CD4-positive, alpha-beta T cell (primary cell): ENCODE results near the gene SSRP1. TPM values are rescaled to one million over a fixed set of nuclear protein-coding genes. Genes with fewer than 3 reads are reported as not detected.

Source experiments
- ATAC-seq: fragments of 200-7000 bp; cut with Tn5 transposase; one replicate; pipeline ENCODE4 v1.10.0; 2022; ENCODE audit warnings: mild to moderate bottlenecking; ENCODE audit not compliant: poor library complexity
- CTCF ChIA-PET: fragments of 350-600 bp; sonication (Branson Sonifier 250); formaldehyde crosslinking; loops from one replicate; lab custom pipeline; 2021; ENCODE audit warnings: antibody characterized with exemption, inconsistent platforms; lab: Charles Lee
- POLR2A ChIA-PET: fragments of 350-600 bp; sonication (Branson Sonifier 250); formaldehyde crosslinking; loops from one replicate; lab custom pipeline; 2021; ENCODE audit warnings: antibody characterized with exemption, inconsistent platforms; lab: Charles Lee
- DNase-seq, 14 experiments: peaks; one replicate each; pipeline ENCODE4 v3.0.0-alpha.2; 2013 to 2020; ENCODE audit warnings: mixed read lengths in 2 of 14
- H3K27ac ChIP-seq, 2 donors: one replicate each; pipeline versions ENCODE4 v1.5.1 to v1.7.0; 2013; ENCODE audit warnings: low read length in 2 of 2, low read depth in 1 of 2, mild to moderate bottlenecking in 1 of 2
- H3K27me3 ChIP-seq, 2 experiments: 1 replicate in 1 of 2; 2 replicates in 1 of 2; pipeline versions ENCODE4 v1.6.1 to v1.7.0; 2013; ENCODE audit warnings: low read length in 2 of 2, control low read depth in 1 of 2, mild to moderate bottlenecking in 1 of 2, moderate library complexity in 1 of 2; ENCODE audit not compliant: insufficient read depth in 2 of 2, control insufficient read depth in 1 of 2
- H3K36me3 ChIP-seq: one replicate; pipeline ENCODE4 v1.6.1; 2013; ENCODE audit warnings: low read length, control low read depth; ENCODE audit not compliant: insufficient read depth
- H3K4me1 ChIP-seq: one replicate; pipeline ENCODE4 v1.6.1; 2013; ENCODE audit warnings: low read length, control low read depth; ENCODE audit not compliant: insufficient read depth
- H3K4me3 ChIP-seq: one replicate; pipeline ENCODE4 v1.5.1; 2013; ENCODE audit warnings: mild to moderate bottlenecking, low read length, moderate library complexity
- H3K9me3 ChIP-seq, 2 experiments: 1 replicate in 1 of 2; 2 replicates in 1 of 2; pipeline versions ENCODE4 v1.6.1 to v1.7.0; 2013; ENCODE audit warnings: low read length in 2 of 2, mild to moderate bottlenecking in 2 of 2, control low read depth in 1 of 2, moderate library complexity in 1 of 2; ENCODE audit not compliant: control insufficient read depth in 1 of 2, insufficient read depth in 1 of 2
- H3K27ac Mint-ChIP-seq: one replicate; pipeline ENCODE4 v1.8.0; 2020; ENCODE audit warnings: mixed read lengths
- H3K27me3 Mint-ChIP-seq: one replicate; pipeline ENCODE4 v1.8.0; 2021; ENCODE audit warnings: mixed read lengths
- H3K36me3 Mint-ChIP-seq: one replicate; pipeline ENCODE4 v1.8.0; 2021; ENCODE audit warnings: low read depth, mixed read lengths
- H3K4me1 Mint-ChIP-seq: one replicate; pipeline ENCODE4 v1.8.0; 2021; ENCODE audit warnings: low read depth, mixed read lengths
- H3K4me3 Mint-ChIP-seq: one replicate; pipeline ENCODE4 v1.8.0; 2020; ENCODE audit warnings: mild to moderate bottlenecking, mixed read lengths
- H3K9me3 Mint-ChIP-seq: one replicate; pipeline ENCODE4 v1.8.0; 2020; ENCODE audit warnings: mixed read lengths
- intact Hi-C, 2 experiments: fragments of 100-400 bp; cut with DNase I in 1 of 2; cut with micrococcal nuclease in 1 of 2; formaldehyde crosslinking; loops; one replicate each; pipeline versions ENCODE4 v1.15.1 to v1.9.0; 2023 to 2025; cut with DNase I, micrococcal nuclease
- total RNA-seq, 174 experiments: library from RNA in 2 of 174; stranded (reverse) in 2 of 174; gene quantifications; one replicate each; pipeline ENCODE4 v1.2.3 and lab custom pipeline; 2021 to 2026
- TF ChIP-seq, protein P1 (sequence below): fragments of 200-600 bp; IDR thresholded peaks from one replicate; pipeline ENCODE4 v1.8.0; 2022; ENCODE audit warnings: antibody characterized with exemption, mild to moderate bottlenecking

SSRP1 gene
- total RNA-seq, 2 experiments from 2014 or later: 36.7 to 41.2 TPM

DNA sequence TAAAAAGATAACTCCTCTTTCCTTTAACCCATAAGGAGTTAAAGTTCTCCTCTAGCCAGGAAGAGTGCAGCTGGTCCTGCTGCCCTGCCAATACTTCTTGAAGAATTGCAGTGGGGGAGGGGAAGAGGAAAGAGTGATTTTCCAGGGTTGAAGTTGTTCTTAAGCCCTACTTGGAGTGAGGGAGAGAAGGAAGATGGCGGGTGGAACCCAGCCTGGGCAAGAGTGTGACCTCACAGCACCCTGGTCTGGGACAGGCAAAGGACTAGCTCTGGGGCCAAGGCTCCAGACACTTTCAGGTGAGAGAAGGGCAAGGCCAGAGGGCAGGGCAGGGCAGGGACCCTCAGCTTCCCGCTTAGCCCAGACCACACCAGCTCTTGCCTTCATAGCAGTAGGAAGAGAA lies 17.5 kb downstream of the SSRP1 start:
- ATAC-seq (no peak), DNase-seq (no peak)
- no peak overlapping the region for H3K27ac ChIP-seq
- H3K36me3 ChIP-seq: peaks cover 14% of the 10 kb centered on the region
- H3K4me1 ChIP-seq: peaks cover 8% of the 10 kb centered on the region
- intact Hi-C loops: no loop called here
- no peaks in the 10 kb centered on the region for H3K27me3 ChIP-seq
- H3K4me3 ChIP-seq: no peak overlapping the region
- H3K36me3 Mint-ChIP-seq: peaks cover 15% of the 10 kb centered on the region
- TF ChIP-seq, protein P1, sequence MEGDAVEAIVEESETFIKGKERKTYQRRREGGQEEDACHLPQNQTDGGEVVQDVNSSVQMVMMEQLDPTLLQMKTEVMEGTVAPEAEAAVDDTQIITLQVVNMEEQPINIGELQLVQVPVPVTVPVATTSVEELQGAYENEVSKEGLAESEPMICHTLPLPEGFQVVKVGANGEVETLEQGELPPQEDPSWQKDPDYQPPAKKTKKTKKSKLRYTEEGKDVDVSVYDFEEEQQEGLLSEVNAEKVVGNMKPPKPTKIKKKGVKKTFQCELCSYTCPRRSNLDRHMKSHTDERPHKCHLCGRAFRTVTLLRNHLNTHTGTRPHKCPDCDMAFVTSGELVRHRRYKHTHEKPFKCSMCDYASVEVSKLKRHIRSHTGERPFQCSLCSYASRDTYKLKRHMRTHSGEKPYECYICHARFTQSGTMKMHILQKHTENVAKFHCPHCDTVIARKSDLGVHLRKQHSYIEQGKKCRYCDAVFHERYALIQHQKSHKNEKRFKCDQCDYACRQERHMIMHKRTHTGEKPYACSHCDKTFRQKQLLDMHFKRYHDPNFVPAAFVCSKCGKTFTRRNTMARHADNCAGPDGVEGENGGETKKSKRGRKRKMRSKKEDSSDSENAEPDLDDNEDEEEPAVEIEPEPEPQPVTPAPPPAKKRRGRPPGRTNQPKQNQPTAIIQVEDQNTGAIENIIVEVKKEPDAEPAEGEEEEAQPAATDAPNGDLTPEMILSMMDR: no peak
- no peaks in the 10 kb centered on the region for H3K9me3 Mint-ChIP-seq
- no peaks in the 10 kb centered on the region for H3K27me3 Mint-ChIP-seq
- no peaks in the 10 kb centered on the region for H3K9me3 ChIP-seq
- no peak overlapping the region for H3K4me3 Mint-ChIP-seq
- ChIA-PET CTCF (interaction anchor here (0.6 kb wide), 1 partner anchor 68 kb away, joined by 5 read pairs; no protein-coding TSS in a partner anchor), POLR2A (no interaction called here)
- peaks cover 13% of the 10 kb centered on the region for H3K4me1 Mint-ChIP-seq
- H3K27ac Mint-ChIP-seq: no peak overlapping the region

DNA sequence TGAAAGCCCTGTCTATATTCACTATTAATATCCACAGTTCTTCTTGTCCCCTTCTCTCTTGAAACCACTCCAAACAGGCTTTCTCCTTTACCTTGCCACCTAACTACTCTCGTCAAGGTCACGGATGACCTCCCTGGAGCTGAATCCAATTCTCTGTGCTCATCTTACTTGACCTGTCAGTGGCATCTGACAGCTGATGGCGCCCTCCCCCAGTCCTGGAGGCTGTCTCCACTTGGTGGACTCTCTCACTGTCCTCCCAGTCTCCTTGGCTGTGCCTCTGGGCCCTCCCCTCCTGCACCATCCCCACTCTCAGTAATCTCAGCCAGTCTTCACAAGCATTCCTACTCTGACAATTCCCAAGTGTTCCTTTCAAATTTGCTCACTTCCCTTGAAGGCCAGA lies 19.7 kb downstream of the SSRP1 start:
- Mint-ChIP-seq H3K36me3 (peaks cover 13% of the 10 kb centered on the region), H3K27ac (no peak overlapping the region), H3K27me3 (no peaks in the 10 kb centered on the region), H3K4me3 (no peak overlapping the region), H3K9me3 (no peaks in the 10 kb centered on the region), H3K4me1 (peaks cover 9% of the 10 kb centered on the region)
- TF ChIP-seq, protein P1: no peak
- H3K4me3 ChIP-seq: no peak overlapping the region
- no peak overlapping the region for H3K27ac ChIP-seq
- H3K9me3 ChIP-seq: no peaks in the 10 kb centered on the region
- peaks cover 14% of the 10 kb centered on the region for H3K4me1 ChIP-seq
- ChIA-PET POLR2A (no interaction called here), CTCF (no interaction called here)
- no peaks in the 10 kb centered on the region for H3K27me3 ChIP-seq
- no peak for ATAC-seq
- no peak for DNase-seq
- peaks cover 17% of the 10 kb centered on the region for H3K36me3 ChIP-seq
- intact Hi-C loops: no loop called here

DNA sequence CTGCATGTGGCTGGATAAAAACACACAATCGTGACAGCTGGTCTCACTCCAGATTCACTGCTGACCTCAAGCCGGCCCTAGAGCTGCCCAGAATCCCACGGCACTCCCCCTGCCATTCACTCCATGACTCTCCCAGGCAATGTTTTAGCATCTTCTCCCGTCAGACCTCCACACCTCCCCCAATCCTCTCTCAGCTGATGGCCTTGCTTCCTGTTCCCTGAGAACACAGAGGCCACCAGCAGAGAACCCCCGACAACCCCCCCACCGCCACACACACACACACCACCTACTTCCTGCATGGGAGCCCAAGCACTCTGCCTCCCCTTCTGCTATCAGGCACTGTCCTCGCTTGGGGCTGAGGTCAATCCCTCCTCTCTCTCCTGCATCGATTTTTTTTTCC lies 20.2 kb downstream of the SSRP1 start:
- H3K4me1 ChIP-seq: peaks cover 18% of the 10 kb centered on the region

More for the DNA sequence above, 20.2 kb downstream of the SSRP1 start:
- peaks cover 13% of the 10 kb centered on the region for H3K4me1 Mint-ChIP-seq
- no peak overlapping the region for H3K4me3 Mint-ChIP-seq
- POLR2A ChIA-PET: interaction anchor here (0.5 kb wide), 1 partner anchor 1260 kb away, joined by 3 read pairs; the partner anchor contains the start of gene LPXN
- Histone ChIP-seq H3K9me3 (no peaks in the 10 kb centered on the region), H3K4me3 (no peak overlapping the region), H3K36me3 (peaks cover 17% of the 10 kb centered on the region), H3K27ac (no peak overlapping the region), H3K27me3 (no peaks in the 10 kb centered on the region)
- ATAC-seq (no peak), DNase-seq (peak in 1 of 14 experiments; percentile 7)
- H3K9me3 Mint-ChIP-seq: no peaks in the 10 kb centered on the region
- CTCF ChIA-PET: no interaction called here
- TF ChIP-seq, protein P1: no peak
- H3K27ac Mint-ChIP-seq: no peak overlapping the region
- H3K36me3 Mint-ChIP-seq: peaks cover 8% of the 10 kb centered on the region
- H3K27me3 Mint-ChIP-seq: no peaks in the 10 kb centered on the region
- intact Hi-C loops: no loop called here
